ENCODE measurements around the gene PDZD4. TPM values are rescaled to one million over a fixed set of nuclear protein-coding genes. Genes with fewer than 3 reads are reported as not detected.
A peak's percentile ranks its signal among the peaks of the same experiment; 100 is the strongest.

PDZD4 gene
- total and polyA plus RNA-seq, 2 experiments from 2014 or later, result 30.5 to 230 TPM

DNA sequence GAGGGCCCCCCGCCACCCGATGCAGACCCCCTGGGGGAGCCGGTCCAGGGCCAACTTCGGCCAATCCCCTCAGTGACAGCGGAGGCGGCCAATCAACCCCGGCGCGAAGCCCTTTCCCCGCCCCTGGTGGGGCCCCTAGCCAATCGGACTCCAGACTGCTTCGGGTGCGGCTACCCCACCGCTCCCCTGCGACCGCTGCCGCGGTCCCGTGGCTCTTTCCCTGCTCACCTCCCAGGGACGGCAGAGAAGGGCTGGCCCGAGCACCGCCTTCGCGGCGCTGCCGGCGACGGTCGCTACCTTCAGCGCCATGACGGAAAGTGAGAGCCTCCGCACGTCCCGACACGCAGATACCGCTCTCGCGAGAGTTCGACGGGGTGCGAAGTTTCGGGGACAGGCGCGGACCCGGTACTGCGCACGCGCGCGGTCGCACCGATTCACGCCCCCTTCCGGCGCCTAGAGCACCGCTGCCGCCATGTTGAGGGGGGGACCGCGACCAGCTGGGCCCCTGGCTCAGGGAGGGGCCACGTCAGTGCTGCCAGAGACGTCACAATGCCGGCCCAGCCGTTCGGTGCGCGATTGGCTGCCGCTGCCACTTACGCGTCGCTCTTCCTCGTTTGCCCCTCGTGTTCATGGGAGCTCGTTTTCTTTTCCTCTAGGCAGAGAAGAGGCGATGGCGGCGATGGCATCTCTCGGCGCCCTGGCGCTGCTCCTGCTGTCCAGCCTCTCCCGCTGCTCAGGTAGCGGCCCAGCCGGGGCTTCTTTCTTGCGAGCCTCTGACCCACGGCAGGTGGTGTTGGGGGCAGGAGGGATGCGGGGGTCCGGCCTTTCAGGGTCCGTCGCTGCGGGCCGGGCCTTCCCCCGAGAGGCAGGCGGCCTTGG is 36.1 kb downstream of the PDZD4 start, which contains the start of the genes IDH3G and SSR4:
Gene IDH3G, minus strand, starts transcription at position 358 of the 879 bp plus-strand sequence. Its CDS starts 49 bp downstream, at position 309.
Gene SSR4, plus strand, starts transcription at position 651 of the 879 bp plus-strand sequence. Its CDS starts 20 bp downstream, at position 671.
- TF ChIP-seq, protein P1, sequence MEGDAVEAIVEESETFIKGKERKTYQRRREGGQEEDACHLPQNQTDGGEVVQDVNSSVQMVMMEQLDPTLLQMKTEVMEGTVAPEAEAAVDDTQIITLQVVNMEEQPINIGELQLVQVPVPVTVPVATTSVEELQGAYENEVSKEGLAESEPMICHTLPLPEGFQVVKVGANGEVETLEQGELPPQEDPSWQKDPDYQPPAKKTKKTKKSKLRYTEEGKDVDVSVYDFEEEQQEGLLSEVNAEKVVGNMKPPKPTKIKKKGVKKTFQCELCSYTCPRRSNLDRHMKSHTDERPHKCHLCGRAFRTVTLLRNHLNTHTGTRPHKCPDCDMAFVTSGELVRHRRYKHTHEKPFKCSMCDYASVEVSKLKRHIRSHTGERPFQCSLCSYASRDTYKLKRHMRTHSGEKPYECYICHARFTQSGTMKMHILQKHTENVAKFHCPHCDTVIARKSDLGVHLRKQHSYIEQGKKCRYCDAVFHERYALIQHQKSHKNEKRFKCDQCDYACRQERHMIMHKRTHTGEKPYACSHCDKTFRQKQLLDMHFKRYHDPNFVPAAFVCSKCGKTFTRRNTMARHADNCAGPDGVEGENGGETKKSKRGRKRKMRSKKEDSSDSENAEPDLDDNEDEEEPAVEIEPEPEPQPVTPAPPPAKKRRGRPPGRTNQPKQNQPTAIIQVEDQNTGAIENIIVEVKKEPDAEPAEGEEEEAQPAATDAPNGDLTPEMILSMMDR (conservative IDR thresholded peaks at IDR 0.05; ENCODE audit: low read depth in 2 of 2), result peak in 1 of 2 experiments; percentile 19; a peak in 1 of 4 replicates
- TF ChIP-seq STAT1 (IDR thresholded peaks at IDR 0.05; ENCODE audit: unreplicated experiment), result no peak
- TF ChIP-seq, protein P2, sequence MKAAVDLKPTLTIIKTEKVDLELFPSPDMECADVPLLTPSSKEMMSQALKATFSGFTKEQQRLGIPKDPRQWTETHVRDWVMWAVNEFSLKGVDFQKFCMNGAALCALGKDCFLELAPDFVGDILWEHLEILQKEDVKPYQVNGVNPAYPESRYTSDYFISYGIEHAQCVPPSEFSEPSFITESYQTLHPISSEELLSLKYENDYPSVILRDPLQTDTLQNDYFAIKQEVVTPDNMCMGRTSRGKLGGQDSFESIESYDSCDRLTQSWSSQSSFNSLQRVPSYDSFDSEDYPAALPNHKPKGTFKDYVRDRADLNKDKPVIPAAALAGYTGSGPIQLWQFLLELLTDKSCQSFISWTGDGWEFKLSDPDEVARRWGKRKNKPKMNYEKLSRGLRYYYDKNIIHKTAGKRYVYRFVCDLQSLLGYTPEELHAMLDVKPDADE (IDR thresholded peaks at IDR 0.05), result peak; percentile 48; the same call in 1 of the 2 replicates
- no peak for TF ChIP-seq EZH2 (IDR thresholded peaks at IDR 0.05; ENCODE audit: low read depth, unreplicated experiment)
- TF ChIP-seq POLR2AphosphoS5 (IDR thresholded peaks at IDR 0.05; ENCODE audit: low read depth), result peak; percentile 63; the same call in 1 of the 2 replicates
- no peak for TF ChIP-seq ZNF331 (CRISPR knock-in tag; IDR thresholded peaks at IDR 0.05; ENCODE audit: low read depth)
- TF ChIP-seq CREB1 (CRISPR knock-in tag; IDR thresholded peaks at IDR 0.05; ENCODE audit: low read depth), result peak; percentile 90
- no peak for TF ChIP-seq EZH2phosphoT487 (IDR thresholded peaks at IDR 0.05; ENCODE audit: unreplicated experiment)
- TF ChIP-seq ZNF114 (CRISPR knock-in tag; IDR thresholded peaks at IDR 0.05), result no peak
- TF ChIP-seq NANOG (IDR thresholded peaks at IDR 0.05; ENCODE audit: borderline replicate concordance), result no peak
- no peak for TF ChIP-seq JUNB (IDR thresholded peaks at IDR 0.05; ENCODE audit: unreplicated experiment)
- TF ChIP-seq, protein P3, sequence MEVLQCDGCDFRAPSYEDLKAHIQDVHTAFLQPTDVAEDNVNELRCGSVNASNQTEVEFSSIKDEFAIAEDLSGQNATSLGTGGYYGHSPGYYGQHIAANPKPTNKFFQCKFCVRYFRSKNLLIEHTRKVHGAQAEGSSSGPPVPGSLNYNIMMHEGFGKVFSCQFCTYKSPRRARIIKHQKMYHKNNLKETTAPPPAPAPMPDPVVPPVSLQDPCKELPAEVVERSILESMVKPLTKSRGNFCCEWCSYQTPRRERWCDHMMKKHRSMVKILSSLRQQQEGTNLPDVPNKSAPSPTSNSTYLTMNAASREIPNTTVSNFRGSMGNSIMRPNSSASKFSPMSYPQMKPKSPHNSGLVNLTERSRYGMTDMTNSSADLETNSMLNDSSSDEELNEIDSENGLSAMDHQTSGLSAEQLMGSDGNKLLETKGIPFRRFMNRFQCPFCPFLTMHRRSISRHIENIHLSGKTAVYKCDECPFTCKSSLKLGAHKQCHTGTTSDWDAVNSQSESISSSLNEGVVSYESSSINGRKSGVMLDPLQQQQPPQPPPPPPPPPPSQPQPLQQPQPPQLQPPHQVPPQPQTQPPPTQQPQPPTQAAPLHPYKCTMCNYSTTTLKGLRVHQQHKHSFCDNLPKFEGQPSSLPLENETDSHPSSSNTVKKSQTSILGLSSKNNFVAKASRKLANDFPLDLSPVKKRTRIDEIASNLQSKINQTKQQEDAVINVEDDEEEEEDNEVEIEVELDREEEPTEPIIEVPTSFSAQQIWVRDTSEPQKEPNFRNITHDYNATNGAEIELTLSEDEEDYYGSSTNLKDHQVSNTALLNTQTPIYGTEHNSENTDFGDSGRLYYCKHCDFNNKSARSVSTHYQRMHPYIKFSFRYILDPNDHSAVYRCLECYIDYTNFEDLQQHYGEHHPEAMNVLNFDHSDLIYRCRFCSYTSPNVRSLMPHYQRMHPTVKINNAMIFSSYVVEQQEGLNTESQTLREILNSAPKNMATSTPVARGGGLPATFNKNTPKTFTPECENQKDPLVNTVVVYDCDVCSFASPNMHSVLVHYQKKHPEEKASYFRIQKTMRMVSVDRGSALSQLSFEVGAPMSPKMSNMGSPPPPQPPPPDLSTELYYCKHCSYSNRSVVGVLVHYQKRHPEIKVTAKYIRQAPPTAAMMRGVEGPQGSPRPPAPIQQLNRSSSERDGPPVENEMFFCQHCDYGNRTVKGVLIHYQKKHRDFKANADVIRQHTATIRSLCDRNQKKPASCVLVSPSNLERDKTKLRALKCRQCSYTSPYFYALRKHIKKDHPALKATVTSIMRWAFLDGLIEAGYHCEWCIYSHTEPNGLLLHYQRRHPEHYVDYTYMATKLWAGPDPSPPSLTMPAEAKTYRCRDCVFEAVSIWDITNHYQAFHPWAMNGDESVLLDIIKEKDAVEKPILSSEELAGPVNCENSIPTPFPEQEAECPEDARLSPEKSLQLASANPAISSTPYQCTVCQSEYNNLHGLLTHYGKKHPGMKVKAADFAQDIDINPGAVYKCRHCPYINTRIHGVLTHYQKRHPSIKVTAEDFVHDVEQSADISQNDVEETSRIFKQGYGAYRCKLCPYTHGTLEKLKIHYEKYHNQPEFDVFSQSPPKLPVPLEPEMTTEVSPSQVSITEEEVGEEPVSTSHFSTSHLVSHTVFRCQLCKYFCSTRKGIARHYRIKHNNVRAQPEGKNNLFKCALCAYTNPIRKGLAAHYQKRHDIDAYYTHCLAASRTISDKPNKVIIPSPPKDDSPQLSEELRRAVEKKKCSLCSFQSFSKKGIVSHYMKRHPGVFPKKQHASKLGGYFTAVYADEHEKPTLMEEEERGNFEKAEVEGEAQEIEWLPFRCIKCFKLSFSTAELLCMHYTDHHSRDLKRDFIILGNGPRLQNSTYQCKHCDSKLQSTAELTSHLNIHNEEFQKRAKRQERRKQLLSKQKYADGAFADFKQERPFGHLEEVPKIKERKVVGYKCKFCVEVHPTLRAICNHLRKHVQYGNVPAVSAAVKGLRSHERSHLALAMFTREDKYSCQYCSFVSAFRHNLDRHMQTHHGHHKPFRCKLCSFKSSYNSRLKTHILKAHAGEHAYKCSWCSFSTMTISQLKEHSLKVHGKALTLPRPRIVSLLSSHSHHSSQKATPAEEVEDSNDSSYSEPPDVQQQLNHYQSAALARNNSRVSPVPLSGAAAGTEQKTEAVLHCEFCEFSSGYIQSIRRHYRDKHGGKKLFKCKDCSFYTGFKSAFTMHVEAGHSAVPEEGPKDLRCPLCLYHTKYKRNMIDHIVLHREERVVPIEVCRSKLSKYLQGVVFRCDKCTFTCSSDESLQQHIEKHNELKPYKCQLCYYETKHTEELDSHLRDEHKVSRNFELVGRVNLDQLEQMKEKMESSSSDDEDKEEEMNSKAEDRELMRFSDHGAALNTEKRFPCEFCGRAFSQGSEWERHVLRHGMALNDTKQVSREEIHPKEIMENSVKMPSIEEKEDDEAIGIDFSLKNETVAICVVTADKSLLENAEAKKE (CRISPR knock-in tag; IDR thresholded peaks at IDR 0.05), result no peak
- TF ChIP-seq, protein P4, sequence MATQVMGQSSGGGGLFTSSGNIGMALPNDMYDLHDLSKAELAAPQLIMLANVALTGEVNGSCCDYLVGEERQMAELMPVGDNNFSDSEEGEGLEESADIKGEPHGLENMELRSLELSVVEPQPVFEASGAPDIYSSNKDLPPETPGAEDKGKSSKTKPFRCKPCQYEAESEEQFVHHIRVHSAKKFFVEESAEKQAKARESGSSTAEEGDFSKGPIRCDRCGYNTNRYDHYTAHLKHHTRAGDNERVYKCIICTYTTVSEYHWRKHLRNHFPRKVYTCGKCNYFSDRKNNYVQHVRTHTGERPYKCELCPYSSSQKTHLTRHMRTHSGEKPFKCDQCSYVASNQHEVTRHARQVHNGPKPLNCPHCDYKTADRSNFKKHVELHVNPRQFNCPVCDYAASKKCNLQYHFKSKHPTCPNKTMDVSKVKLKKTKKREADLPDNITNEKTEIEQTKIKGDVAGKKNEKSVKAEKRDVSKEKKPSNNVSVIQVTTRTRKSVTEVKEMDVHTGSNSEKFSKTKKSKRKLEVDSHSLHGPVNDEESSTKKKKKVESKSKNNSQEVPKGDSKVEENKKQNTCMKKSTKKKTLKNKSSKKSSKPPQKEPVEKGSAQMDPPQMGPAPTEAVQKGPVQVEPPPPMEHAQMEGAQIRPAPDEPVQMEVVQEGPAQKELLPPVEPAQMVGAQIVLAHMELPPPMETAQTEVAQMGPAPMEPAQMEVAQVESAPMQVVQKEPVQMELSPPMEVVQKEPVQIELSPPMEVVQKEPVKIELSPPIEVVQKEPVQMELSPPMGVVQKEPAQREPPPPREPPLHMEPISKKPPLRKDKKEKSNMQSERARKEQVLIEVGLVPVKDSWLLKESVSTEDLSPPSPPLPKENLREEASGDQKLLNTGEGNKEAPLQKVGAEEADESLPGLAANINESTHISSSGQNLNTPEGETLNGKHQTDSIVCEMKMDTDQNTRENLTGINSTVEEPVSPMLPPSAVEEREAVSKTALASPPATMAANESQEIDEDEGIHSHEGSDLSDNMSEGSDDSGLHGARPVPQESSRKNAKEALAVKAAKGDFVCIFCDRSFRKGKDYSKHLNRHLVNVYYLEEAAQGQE (IDR thresholded peaks at IDR 0.05; ENCODE audit: unreplicated experiment), result no peak
- Histone ChIP-seq H2AFZ (no peak within 1 kb of the TSS), H3K79me2 (replicated peaks; ENCODE audit: insufficient read depth) (peaks cover 36% of the 10 kb centered on the region), H3K27me3 (ENCODE audit: insufficient read depth) (no peaks in the 10 kb centered on the region), H3K4me2 (peak within 1 kb of the TSS; percentile 95), H3K27ac (ENCODE audit: low read depth) (no peak within 1 kb of the TSS), H3K4me3 (peak within 1 kb of the TSS; percentile 77), H3K4me1 (ENCODE audit: insufficient read depth) (no peaks in the 10 kb centered on the region), H3K9me2 (ENCODE audit: insufficient read depth) (no peaks in the 10 kb centered on the region), H3F3A (replicated peaks; ENCODE audit: low read depth) (no peaks in the 10 kb centered on the region), H3K36me3 (ENCODE audit: insufficient read depth) (no peaks in the 10 kb centered on the region), H4K20me1 (replicated peaks; ENCODE audit: insufficient read depth) (0 out of 2 replicates have a peak, but pooled peaks cover 3% of the 10 kb centered on the region)
- Mint-ChIP-seq H3K4me1 (peaks cover 17% of the 10 kb centered on the region), H3K27ac (peak within 1 kb of the TSS; percentile 94), H3K36me3 (ENCODE audit: low read depth) (peaks cover 25% of the 10 kb centered on the region), H3K4me3 (peak within 1 kb of the TSS; percentile 92), H3K9me3 (no peaks in the 10 kb centered on the region), H3K27me3 (ENCODE audit: insufficient read depth, low read depth, poor library complexity) (peaks cover 4% of the 10 kb centered on the region)
- DNase-seq (ENCODE audit: low spot score) (peak; percentile 90), ATAC-seq (peak; percentile 86)

Measured in GM23338 (cell line).